Endodermal cell (in vitro differentiated cells): ENCODE results near the gene COX8C. TPM values are rescaled to one million over a fixed set of nuclear protein-coding genes. Genes with fewer than 3 reads are reported as not detected.
A peak's percentile ranks its signal among the peaks of the same experiment; 100 is the strongest.

Source experiments
- DNase-seq: peaks from one replicate; pipeline ENCODE4 v3.0.0-alpha.2; 2017
- H3K27ac ChIP-seq: 2 replicates; pipeline ENCODE4 v1.5.1; 2013; ENCODE audit warnings: mild to moderate bottlenecking, low read depth, low read length, moderate library complexity
- H3K27me3 ChIP-seq: 2 replicates; pipeline ENCODE4 v1.6.1; 2013; ENCODE audit warnings: mild to moderate bottlenecking, low read length, moderate library complexity; ENCODE audit not compliant: insufficient read depth, control insufficient read depth, poor library complexity, severe bottlenecking
- H3K36me3 ChIP-seq: 2 replicates; pipeline ENCODE4 v1.7.0; 2013; ENCODE audit warnings: mild to moderate bottlenecking, low read length, moderate library complexity; ENCODE audit not compliant: control insufficient read depth, insufficient read depth
- H3K4me1 ChIP-seq: one replicate; pipeline ENCODE4 v1.7.0; 2013; ENCODE audit warnings: low read length; ENCODE audit not compliant: control insufficient read depth, insufficient read depth
- H3K4me3 ChIP-seq: 2 replicates; pipeline ENCODE4 v1.5.1; 2013; ENCODE audit warnings: mild to moderate bottlenecking, low read length, moderate library complexity
- H3K9ac ChIP-seq: 2 replicates; pipeline ENCODE4 v1.6.1; 2013; ENCODE audit warnings: mild to moderate bottlenecking, low read length, moderate library complexity; ENCODE audit not compliant: poor library complexity, severe bottlenecking; ENCODE audit errors: extremely low read depth
- H3K9me3 ChIP-seq: 2 replicates; pipeline ENCODE4 v1.6.1; 2013; ENCODE audit warnings: mild to moderate bottlenecking, low read length, moderate library complexity; ENCODE audit not compliant: control insufficient read depth
- H3K27ac Mint-ChIP-seq: 2 replicates; pipeline ENCODE4 v1.8.0; 2020; ENCODE audit warnings: mixed read lengths
- H3K27me3 Mint-ChIP-seq: 2 replicates; pipeline ENCODE4 v1.8.0; 2021; ENCODE audit warnings: mild to moderate bottlenecking, mixed read lengths; ENCODE audit not compliant: insufficient read depth
- H3K36me3 Mint-ChIP-seq: 2 replicates; pipeline ENCODE4 v1.8.0; 2020; ENCODE audit warnings: low read depth, mixed read lengths
- H3K4me1 Mint-ChIP-seq: 2 replicates; pipeline ENCODE4 v1.8.0; 2020; ENCODE audit warnings: mixed read lengths
- H3K4me3 Mint-ChIP-seq: 2 replicates; pipeline ENCODE4 v1.8.0; 2020; ENCODE audit warnings: mild to moderate bottlenecking, moderate library complexity, mixed read lengths
- H3K9me3 Mint-ChIP-seq: 2 replicates; pipeline ENCODE4 v1.8.0; 2020; ENCODE audit warnings: mild to moderate bottlenecking, mixed read lengths
- WGBS, 2 experiments: methylation state at CpG; one replicate each; pipeline versions ENCODE4 v1.1.5 to v1.1.7; 2013; ENCODE audit warnings: missing lambda C conversion rate in 2 of 2, mixed read lengths in 1 of 2; ENCODE audit not compliant: insufficient coverage in 1 of 2, insufficient read length in 1 of 2; 5-methylcytosine and 5-hydroxymethylcytosine counted together
- total RNA-seq, 2 donors: library from RNA; stranded (reverse); fragmentation: NEBNext Ultra II Directional in 1 of 2; extraction: Animal tissue kit (Norgen Biotek cat#: 25700) in 1 of 2; gene quantifications; 2 replicates in 1 of 2; 3 replicates in 1 of 2; pipeline ENCODE4 v1.2.1, GENCODE V29; 2021
- TF ChIP-seq, protein P1 (sequence below): fragments of 200-600 bp; sonication (generic); conservative IDR thresholded peaks from 2 replicates; pipeline ENCODE4 v1.5.0; 2021; ENCODE audit warnings: antibody characterized with exemption, mild to moderate bottlenecking

COX8C gene
- total RNA-seq, 2 donors from 2014 or later = not detected

DNA sequence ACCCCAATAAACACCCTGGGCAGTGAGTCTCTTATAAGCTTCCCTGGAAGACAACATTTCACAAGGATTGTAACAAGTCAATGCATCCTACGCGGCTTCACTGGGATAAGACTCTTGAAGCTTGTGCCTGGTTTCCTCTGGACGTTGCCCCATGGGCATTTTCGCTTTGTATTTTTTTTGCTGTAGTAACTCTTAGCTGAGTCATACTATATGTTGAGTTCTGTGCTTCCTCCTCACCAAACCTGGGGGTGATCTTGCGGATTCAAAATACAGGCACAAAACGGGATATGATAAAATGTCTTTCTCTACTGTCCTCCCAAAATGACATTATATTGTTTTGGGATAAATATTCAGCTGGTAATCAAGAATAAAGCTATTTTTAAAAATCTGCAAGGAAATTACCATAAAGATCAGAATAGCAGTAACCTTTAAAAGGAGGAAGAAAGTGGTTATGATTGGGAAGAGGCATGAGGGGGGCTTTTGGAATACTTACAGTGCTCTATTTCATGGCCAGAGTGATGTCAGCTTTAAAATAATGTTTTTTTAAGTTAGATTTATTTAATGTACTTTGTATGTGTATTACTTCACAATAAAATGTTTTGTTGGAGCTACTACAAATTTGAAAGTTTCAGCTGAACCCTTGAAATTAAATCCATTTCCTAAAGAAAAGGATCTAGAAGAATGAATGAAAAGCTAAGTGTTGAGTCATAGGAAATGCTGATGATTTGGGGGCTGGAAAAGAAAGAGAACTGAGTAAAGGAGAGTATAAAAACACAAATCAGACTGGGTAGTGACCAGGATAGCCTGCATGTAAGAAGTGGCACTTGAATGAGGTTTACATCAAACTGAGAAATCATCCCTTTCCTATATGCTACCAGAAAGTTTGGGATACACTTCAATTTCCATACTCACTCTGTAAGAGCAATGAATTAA is 28.8 kb upstream of the COX8C start:
- peaks cover 15% of the 10 kb centered on the region for H3K36me3 Mint-ChIP-seq
- TF ChIP-seq, protein P1, sequence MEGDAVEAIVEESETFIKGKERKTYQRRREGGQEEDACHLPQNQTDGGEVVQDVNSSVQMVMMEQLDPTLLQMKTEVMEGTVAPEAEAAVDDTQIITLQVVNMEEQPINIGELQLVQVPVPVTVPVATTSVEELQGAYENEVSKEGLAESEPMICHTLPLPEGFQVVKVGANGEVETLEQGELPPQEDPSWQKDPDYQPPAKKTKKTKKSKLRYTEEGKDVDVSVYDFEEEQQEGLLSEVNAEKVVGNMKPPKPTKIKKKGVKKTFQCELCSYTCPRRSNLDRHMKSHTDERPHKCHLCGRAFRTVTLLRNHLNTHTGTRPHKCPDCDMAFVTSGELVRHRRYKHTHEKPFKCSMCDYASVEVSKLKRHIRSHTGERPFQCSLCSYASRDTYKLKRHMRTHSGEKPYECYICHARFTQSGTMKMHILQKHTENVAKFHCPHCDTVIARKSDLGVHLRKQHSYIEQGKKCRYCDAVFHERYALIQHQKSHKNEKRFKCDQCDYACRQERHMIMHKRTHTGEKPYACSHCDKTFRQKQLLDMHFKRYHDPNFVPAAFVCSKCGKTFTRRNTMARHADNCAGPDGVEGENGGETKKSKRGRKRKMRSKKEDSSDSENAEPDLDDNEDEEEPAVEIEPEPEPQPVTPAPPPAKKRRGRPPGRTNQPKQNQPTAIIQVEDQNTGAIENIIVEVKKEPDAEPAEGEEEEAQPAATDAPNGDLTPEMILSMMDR = no peak
- DNase-seq = no peak
- H3K36me3 ChIP-seq = peaks cover 27% of the 10 kb centered on the region
- peaks cover 28% of the 10 kb centered on the region for H3K4me1 Mint-ChIP-seq
- no peaks in the 10 kb centered on the region for H3K27me3 ChIP-seq
- no peak overlapping the region for H3K4me3 Mint-ChIP-seq
- H3K27ac Mint-ChIP-seq = peak overlapping the region; percentile 85
- no peaks in the 10 kb centered on the region for H3K4me1 ChIP-seq
- no peaks in the 10 kb centered on the region for H3K27me3 Mint-ChIP-seq
- no peak overlapping the region for H3K4me3 ChIP-seq
- 84 to 91% methylated on average over 3 to 6 of the region's 6 CpGs for WGBS, 2 experiments
- no peak overlapping the region for H3K9ac ChIP-seq
- H3K9me3 Mint-ChIP-seq = peaks cover 6% of the 10 kb centered on the region
- no peak overlapping the region for H3K27ac ChIP-seq
- H3K9me3 ChIP-seq = peaks cover 12% of the 10 kb centered on the region

DNA sequence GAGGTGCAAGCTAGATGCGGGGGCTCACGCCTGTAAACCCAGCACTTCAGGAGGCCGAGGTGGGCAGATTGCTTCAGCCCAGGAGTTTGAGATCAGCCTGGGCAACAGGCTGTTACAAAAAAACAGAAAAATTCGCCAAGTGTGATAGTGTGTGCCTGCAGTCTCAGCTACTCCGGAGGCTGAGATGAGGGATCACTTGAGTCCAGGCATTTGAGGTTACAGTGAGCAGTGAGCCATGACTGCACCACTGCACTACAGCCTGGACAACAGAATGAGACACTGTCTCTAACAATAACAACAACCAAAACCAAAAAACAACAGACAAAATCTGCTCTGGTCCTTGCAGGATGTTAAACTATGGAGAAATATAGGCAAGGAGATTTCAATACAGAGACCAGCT is 28.1 kb upstream of the COX8C start:
- DNase-seq = no peak
- H3K27me3 Mint-ChIP-seq = no peaks in the 10 kb centered on the region
- peaks cover 28% of the 10 kb centered on the region for H3K4me1 Mint-ChIP-seq
- Histone ChIP-seq H3K9me3 (peaks cover 12% of the 10 kb centered on the region), H3K9ac (no peak overlapping the region), H3K4me1 (no peaks in the 10 kb centered on the region), H3K36me3 (peaks cover 35% of the 10 kb centered on the region), H3K27me3 (no peaks in the 10 kb centered on the region), H3K27ac (no peak overlapping the region), H3K4me3 (no peak overlapping the region)
- WGBS, 2 experiments = 76 to 77% methylated on average over 5 of the region's 5 CpGs
- H3K9me3 Mint-ChIP-seq = peaks cover 6% of the 10 kb centered on the region
- H3K4me3 Mint-ChIP-seq = no peak overlapping the region
- H3K36me3 Mint-ChIP-seq = peaks cover 17% of the 10 kb centered on the region
- TF ChIP-seq, protein P1 = no peak
- H3K27ac Mint-ChIP-seq = peak overlapping the region; percentile 16

- no peak for DNase-seq
- Histone ChIP-seq H3K4me3 (no peak overlapping the region), H3K9me3 (peaks cover 12% of the 10 kb centered on the region), H3K4me1 (no peaks in the 10 kb centered on the region), H3K9ac (no peak overlapping the region), H3K27ac (no peak overlapping the region), H3K36me3 (peaks cover 41% of the 10 kb centered on the region), H3K27me3 (no peaks in the 10 kb centered on the region)
- Mint-ChIP-seq H3K4me1 (peaks cover 28% of the 10 kb centered on the region), H3K27me3 (no peaks in the 10 kb centered on the region), H3K4me3 (no peak overlapping the region), H3K27ac (no peak overlapping the region), H3K36me3 (peaks cover 20% of the 10 kb centered on the region), H3K9me3 (peaks cover 6% of the 10 kb centered on the region)
- TF ChIP-seq, protein P1 = no peak
- 93% methylated on average over 2 of the region's 2 CpGs; no CpG with 5 or more reads in 1 of the 2 experiments for WGBS, 2 experiments
Measured at GRCh38 chr14:93319494-93319893, 27.5 kb upstream of the COX8C start.
